Heart right ventricle (tissue), 16 donors: ENCODE results near the gene PREX1. TPM values are rescaled to one million over a fixed set of nuclear protein-coding genes. Genes with fewer than 3 reads are reported as not detected.

Experiments
- ATAC-seq, 8 donors: fragments of 200-7000 bp; cut with Tn5 transposase; one replicate each; pipeline ENCODE4 v1.9.1; 2020; ENCODE audit warnings: mild to moderate bottlenecking in 8 of 8, moderate library complexity in 8 of 8, moderate number of reproducible peaks in 1 of 8
- DNase-seq, 2 donors: peaks; one replicate each; pipeline ENCODE4 v3.0.0-alpha.2; 2020
- H3K27ac ChIP-seq, 10 donors: fragments of 200-600 bp; sonication (generic) in 2 of 10; one replicate each; pipeline versions ENCODE4 v1.5.0 to v1.8.0; 2020 to 2022; ENCODE audit warnings: mild to moderate bottlenecking in 3 of 10
- H3K27me3 ChIP-seq, 7 donors: fragments of 200-600 bp; one replicate each; pipeline ENCODE4 v1.8.0; 2021 to 2022; ENCODE audit warnings: mild to moderate bottlenecking in 2 of 7
- H3K36me3 ChIP-seq, 9 donors: fragments of 200-600 bp; sonication (generic) in 1 of 9; one replicate each; pipeline versions ENCODE4 v1.5.0 to v1.8.0; 2020 to 2022; ENCODE audit warnings: mild to moderate bottlenecking in 2 of 9
- H3K4me1 ChIP-seq, 9 donors: fragments of 200-600 bp; sonication (generic) in 1 of 9; one replicate each; pipeline versions ENCODE4 v1.5.0 to v1.8.0; 2020 to 2022; ENCODE audit warnings: mild to moderate bottlenecking in 4 of 9
- H3K4me3 ChIP-seq, 10 donors: fragments of 200-600 bp; sonication (generic) in 2 of 10; one replicate each; pipeline versions ENCODE4 v1.5.0 to v1.8.0; 2020 to 2022; ENCODE audit warnings: mild to moderate bottlenecking in 7 of 10, moderate library complexity in 2 of 10
- H3K9me3 ChIP-seq, 11 donors: fragments of 200-600 bp in 10 of 11; sonication (generic) in 2 of 11; one replicate each; pipeline versions ENCODE4 v1.5.0 to v1.8.0; 2013 to 2022; ENCODE audit warnings: mild to moderate bottlenecking in 2 of 11, control low read depth in 1 of 11, moderate library complexity in 1 of 11
- WGBS, 2 donors: extraction: QIAGEN DNeasy Blood & Tissue Kit; methylation state at CpG; one replicate each; pipeline ENCODE4 v1.1.7; 2013; ENCODE audit warnings: inconsistent platforms in 1 of 2; 5-methylcytosine and 5-hydroxymethylcytosine counted together
- intact Hi-C, 10 donors: fragments of 100-400 bp; cut with DNase I; formaldehyde crosslinking; loops; one replicate each; pipeline versions ENCODE4 v1.11.1 to v1.14.2; 2022
- polyA plus RNA-seq, 2 donors: library from polyadenylated mRNA; stranded (reverse); fragments of 200-250 nt; gene quantifications; one replicate each; pipeline ENCODE4 v1.2.3, GENCODE V29; 2013
- total RNA-seq, 10 donors: library from RNA; stranded (reverse); fragmentation: NEBNext Ultra II Directional in 3 of 10; extraction: Animal tissue kit (Norgen Biotek cat#: 25700) in 3 of 10; gene quantifications; one replicate each; pipeline versions ENCODE4 v1.2.1 to v1.2.4, GENCODE V29; 2021 to 2023
- TF ChIP-seq, protein P1 (sequence below), 9 donors: fragments of 200-600 bp; sonication (generic) in 2 of 9; IDR thresholded peaks; one replicate each; pipeline versions ENCODE4 v1.5.0 to v1.8.0; 2021 to 2022; ENCODE audit warnings: antibody characterized with exemption in 9 of 9, mild to moderate bottlenecking in 5 of 9, moderate library complexity in 1 of 9
- donor health status: Arrhythmogenic right ventricular cardiomyopathy.
- donor health status: ischemic (EF 13 %, LVEDD 7.1; RV severe dilation, severe dysfunction).
- donor health status: healthy with polysubstance abuse.
- donor health status: DM: no; HTN: yes; CAD: no.
- donor health status: DM: no; HTN: no; CAD: no.
- donor health status: ischemic (EF 25% LVEDD 6.9; RV normal size, moderate dysfunction).
- donor health status: ischemic (EF 25% LVEDD 5.7; RV mildly dilated, moderate dysfunction).
- donor health status: healthy.
- donor health status: DM: yes; HTN: yes; CAD: no.
- donor health status: Ischemic cardiomyopathy.
- donor health status: ischemic (EF 35%, LVEDD 5.7; RV mildly dilated, moderate dysfunction).
- donor health status: nonischemic (EF 11% LVEDD 7.7; RV severe dilation, severe dysfunction).
- donor health status: DM: yes; HTN: yes; CAD: no.
- donor health status: PGD.
- donor health status: ischemic (EF 29% LVEDD 5.4; RV normal size, mild dysfunction).
- donor health status: nonischemic (EF 23%, LVEDD 6.1; RV moderate dilation, normal function).

Gene PREX1
- total and polyA plus RNA-seq, 12 donors = 4.6 to 23.4 (median 8.8) TPM

DNA sequence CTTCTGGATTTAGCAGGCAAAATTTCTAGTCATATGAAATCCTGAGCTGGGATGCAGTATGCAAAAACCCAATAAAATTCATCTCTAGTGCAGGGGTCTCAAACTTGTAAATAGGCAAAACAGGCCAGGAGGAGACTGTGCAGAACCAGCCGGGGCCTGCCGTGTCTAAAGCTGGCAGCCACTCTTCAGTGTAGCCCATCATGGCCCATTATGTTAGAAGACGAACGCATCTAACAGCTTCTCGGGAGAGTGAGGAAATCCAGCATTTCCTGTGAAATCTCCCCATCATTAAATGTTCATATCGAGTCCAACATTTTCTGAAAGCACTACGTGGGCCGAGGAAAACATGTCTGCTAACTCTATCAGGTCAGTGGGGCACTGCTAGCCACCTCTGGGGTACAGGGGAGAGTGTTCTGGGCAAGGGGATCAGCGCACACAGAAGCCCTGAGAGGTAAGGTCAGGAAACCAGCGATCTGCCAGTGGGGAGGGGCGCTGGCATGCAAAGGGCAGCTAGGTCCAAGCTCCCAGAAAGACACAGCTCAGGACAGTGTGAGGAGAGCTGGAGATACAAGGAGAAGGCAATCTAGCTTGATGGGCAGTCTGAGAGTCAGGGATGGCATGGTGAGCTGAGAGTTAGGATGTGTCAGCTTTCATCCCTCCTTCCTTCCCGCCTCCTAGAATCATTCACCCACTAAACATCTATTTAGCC lies 144.2 kb downstream of the PREX1 start:
- H3K4me3 ChIP-seq = peak overlapping the region in 1 of 10 donors; percentile 23
- ATAC-seq (peak in 1 of 8 donors; percentile 2), DNase-seq (no peak)
- H3K27ac ChIP-seq = peak overlapping the region in 7 of 10 donors; percentile 49 to 81 (median 71)
- peaks cover 24 to 66% (median 60%) of the 10 kb centered on the region in 9 donors for H3K4me1 ChIP-seq
- TF ChIP-seq, protein P1, sequence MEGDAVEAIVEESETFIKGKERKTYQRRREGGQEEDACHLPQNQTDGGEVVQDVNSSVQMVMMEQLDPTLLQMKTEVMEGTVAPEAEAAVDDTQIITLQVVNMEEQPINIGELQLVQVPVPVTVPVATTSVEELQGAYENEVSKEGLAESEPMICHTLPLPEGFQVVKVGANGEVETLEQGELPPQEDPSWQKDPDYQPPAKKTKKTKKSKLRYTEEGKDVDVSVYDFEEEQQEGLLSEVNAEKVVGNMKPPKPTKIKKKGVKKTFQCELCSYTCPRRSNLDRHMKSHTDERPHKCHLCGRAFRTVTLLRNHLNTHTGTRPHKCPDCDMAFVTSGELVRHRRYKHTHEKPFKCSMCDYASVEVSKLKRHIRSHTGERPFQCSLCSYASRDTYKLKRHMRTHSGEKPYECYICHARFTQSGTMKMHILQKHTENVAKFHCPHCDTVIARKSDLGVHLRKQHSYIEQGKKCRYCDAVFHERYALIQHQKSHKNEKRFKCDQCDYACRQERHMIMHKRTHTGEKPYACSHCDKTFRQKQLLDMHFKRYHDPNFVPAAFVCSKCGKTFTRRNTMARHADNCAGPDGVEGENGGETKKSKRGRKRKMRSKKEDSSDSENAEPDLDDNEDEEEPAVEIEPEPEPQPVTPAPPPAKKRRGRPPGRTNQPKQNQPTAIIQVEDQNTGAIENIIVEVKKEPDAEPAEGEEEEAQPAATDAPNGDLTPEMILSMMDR (IDR thresholded peaks at IDR 0.05) = no peak
- intact Hi-C loops = loop anchor here in 4 of 10 donors (5.0 to 10.0 kb wide), 4 partner anchors 69 to 144 kb away; partner anchors contain the start of gene PREX1 (in 4 of the 4)
- 52 to 58% methylated on average over 12 of the region's 12 CpGs for WGBS, 2 donors
- no peaks in the 10 kb centered on the region for H3K9me3 ChIP-seq
- H3K27me3 ChIP-seq = no peaks in the 10 kb centered on the region
- peaks cover 0 to 84% (median 0%) of the 10 kb centered on the region in 9 donors for H3K36me3 ChIP-seq

DNA sequence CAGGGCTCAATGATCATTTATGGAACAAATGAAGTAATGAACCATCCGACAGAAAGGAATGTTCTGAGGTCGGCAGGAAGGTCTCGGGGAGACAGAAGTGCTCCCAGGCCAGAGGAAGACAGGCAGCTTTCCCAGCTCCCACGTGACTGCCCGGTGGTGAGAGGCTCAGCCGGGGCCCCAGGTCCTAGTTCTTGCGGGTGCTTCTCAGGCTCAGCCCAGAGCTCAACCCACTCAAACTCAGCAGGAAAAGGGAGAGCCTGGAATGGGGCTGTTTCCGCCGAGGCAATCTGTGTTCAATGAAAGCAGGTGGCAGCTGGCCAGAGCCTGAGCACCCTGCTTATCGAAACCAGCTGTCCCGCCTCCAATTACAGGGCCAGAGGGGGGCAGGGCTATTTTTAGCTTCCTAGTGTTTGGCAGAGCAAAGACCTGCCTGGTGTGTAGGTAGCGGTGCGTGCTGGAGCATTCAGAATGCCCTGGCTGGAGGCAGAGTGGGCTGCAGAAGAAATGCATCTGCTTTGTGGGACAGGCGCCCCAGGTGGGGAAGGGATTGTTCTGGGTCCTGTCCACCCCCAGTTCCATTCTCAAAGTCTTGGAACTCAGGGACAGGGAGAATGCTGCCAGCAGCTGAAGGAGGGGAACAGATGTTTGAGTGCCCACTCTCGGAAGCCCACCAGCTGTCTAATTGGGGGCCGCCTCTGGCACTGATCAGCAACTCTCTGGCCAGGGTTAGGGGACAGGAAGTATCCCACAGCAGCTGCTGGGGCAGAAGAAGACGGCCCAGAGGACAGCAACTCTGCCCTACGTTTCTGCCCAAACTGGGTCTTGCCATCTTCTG lies 145.1 kb downstream of the PREX1 start:
- peaks cover 24 to 65% (median 60%) of the 10 kb centered on the region in 9 donors for H3K4me1 ChIP-seq
- DNase-seq (peak; percentile 84 to 91), ATAC-seq (peak; percentile 82 to 93 (median 88))
- TF ChIP-seq, protein P1 (IDR thresholded peaks at IDR 0.05) = no peak
- 10 to 13% methylated on average over 18 of the region's 18 CpGs for WGBS, 2 donors
- H3K27ac ChIP-seq = peak overlapping the region; percentile 1 to 81 (median 69)
- H3K4me3 ChIP-seq = peak overlapping the region in 5 of 10 donors; percentile 16 to 25 (median 23)
- H3K27me3 ChIP-seq = no peaks in the 10 kb centered on the region
- no peaks in the 10 kb centered on the region for H3K9me3 ChIP-seq
- H3K36me3 ChIP-seq = peaks cover 0 to 84% (median 0%) of the 10 kb centered on the region in 9 donors
- intact Hi-C loops = loop anchor here in 4 of 10 donors (5.0 to 10.0 kb wide), 4 partner anchors 70 to 145 kb away; partner anchors contain the start of gene PREX1 (in 4 of the 4)

DNA sequence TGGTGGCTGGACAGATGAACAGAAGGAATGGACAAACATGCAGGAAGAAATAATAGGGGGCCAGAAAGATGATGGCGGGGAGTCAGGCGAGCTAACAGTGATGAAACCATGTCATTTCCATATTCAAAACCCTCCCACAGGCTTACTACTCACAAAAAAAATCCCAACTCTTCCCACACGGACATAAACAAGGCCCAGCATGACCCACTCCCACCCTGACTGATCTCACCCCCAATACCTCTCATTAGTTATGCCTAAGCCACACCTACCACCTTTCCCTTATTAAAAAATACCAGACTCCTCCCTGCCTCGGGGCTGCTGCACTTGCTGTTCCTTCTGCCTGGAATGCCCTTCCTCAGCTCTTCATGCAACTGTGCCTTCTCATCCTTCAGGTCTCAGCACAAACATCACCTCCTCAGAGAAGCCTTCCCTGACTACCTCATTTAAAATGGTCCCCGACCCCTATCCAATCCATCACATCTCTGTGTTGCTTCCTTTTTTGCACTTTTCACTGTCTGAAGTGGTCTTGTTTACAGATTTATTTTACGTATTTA lies 145.8 kb downstream of the PREX1 start:
- ATAC-seq = no peak
- intact Hi-C loops = loop anchor here in 4 of 10 donors (5.0 to 10.0 kb wide), 4 partner anchors 70 to 145 kb away; partner anchors contain the start of gene PREX1 (in 4 of the 4)
- H3K9me3 ChIP-seq = no peaks in the 10 kb centered on the region
- 71% methylated on average over 6 of the region's 6 CpGs for WGBS, 2 donors
- no peak for DNase-seq
- peak overlapping the region in 4 of 10 donors; percentile 20 to 25 (median 23) for H3K4me3 ChIP-seq
- peaks cover 0 to 84% (median 0%) of the 10 kb centered on the region in 9 donors for H3K36me3 ChIP-seq
- H3K4me1 ChIP-seq = peaks cover 24 to 61% (median 52%) of the 10 kb centered on the region in 9 donors
- H3K27ac ChIP-seq = peak overlapping the region; percentile 1 to 81 (median 69)
- TF ChIP-seq, protein P1 (IDR thresholded peaks at IDR 0.05) = no peak
- H3K27me3 ChIP-seq = no peaks in the 10 kb centered on the region
